Neuronal stem cell (in vitro differentiated cells): Measurements from ENCODE around the gene ERP27.

Experiments
- DNase-seq: peaks from one replicate; pipeline ENCODE4 v3.0.0-alpha.2; 2013; ENCODE audit warnings: low spot score
- H2AFZ ChIP-seq: one replicate; pipeline ENCODE4 v1.6.1; 2013; ENCODE audit warnings: mild to moderate bottlenecking, low read length, inconsistent platforms
- H2AK5ac ChIP-seq: 2 replicates; pipeline ENCODE4 v1.6.1; 2013; ENCODE audit warnings: low read depth, mild to moderate bottlenecking, inconsistent platforms, low read length, moderate library complexity, mixed read lengths
- H2BK120ac ChIP-seq: 2 replicates; pipeline ENCODE4 v1.6.1; 2013; ENCODE audit warnings: low read depth, mild to moderate bottlenecking, inconsistent platforms, low read length, moderate library complexity, mixed read lengths
- H2BK12ac ChIP-seq: one replicate; pipeline ENCODE4 v1.6.1; 2013; ENCODE audit warnings: low read length, inconsistent platforms
- H2BK15ac ChIP-seq: 2 replicates; pipeline ENCODE4 v1.6.1; 2013; ENCODE audit warnings: mild to moderate bottlenecking, low read length, inconsistent platforms, mixed read lengths
- H2BK5ac ChIP-seq: one replicate; pipeline ENCODE4 v1.6.1; 2013; ENCODE audit warnings: inconsistent platforms, mild to moderate bottlenecking, low read length, moderate library complexity
- H3K14ac ChIP-seq: one replicate; pipeline ENCODE4 v1.6.1; 2013; ENCODE audit warnings: low read length, inconsistent platforms
- H3K18ac ChIP-seq: 2 replicates; pipeline ENCODE4 v1.6.1; 2013; ENCODE audit warnings: low read length, inconsistent platforms
- H3K23ac ChIP-seq: 2 replicates; pipeline ENCODE4 v1.6.1; 2013; ENCODE audit warnings: low read depth, mild to moderate bottlenecking, mixed read lengths, low read length, inconsistent platforms; ENCODE audit not compliant: poor library complexity
- H3K27ac ChIP-seq: replicated peaks from 3 replicates; pipeline ENCODE4 v1.5.1; 2013; ENCODE audit warnings: low read length, inconsistent platforms
- H3K27me3 ChIP-seq, 3 experiments: 2 replicates each; pipeline ENCODE4 v1.6.1; 2013; ENCODE audit warnings: low read length in 3 of 3, mild to moderate bottlenecking in 2 of 3, inconsistent platforms in 1 of 3, low read depth in 1 of 3, mixed read lengths in 1 of 3, moderate library complexity in 1 of 3; ENCODE audit not compliant: control insufficient read depth in 3 of 3, insufficient read depth in 3 of 3
- H3K36me3 ChIP-seq, 2 donors: replicated peaks in 1 of 2; 2 replicates each; pipeline ENCODE4 v1.6.1; 2013; ENCODE audit warnings: low read length in 2 of 2; ENCODE audit not compliant: control insufficient read depth in 2 of 2, insufficient read depth in 2 of 2
- H3K4ac ChIP-seq: 2 replicates; pipeline ENCODE4 v1.6.1; 2013; ENCODE audit warnings: inconsistent platforms, mild to moderate bottlenecking, low read length, moderate library complexity
- H3K4me1 ChIP-seq, 2 donors: 1 replicate in 1 of 2; 2 replicates in 1 of 2; pipeline ENCODE4 v1.6.1; 2013; ENCODE audit warnings: low read length in 2 of 2, low read depth in 1 of 2; ENCODE audit not compliant: control insufficient read depth in 2 of 2, insufficient read depth in 1 of 2
- H3K4me2 ChIP-seq: one replicate; pipeline ENCODE4 v1.6.1; 2013; ENCODE audit warnings: mild to moderate bottlenecking, low read length, inconsistent platforms; ENCODE audit not compliant: insufficient read depth, poor library complexity, severe bottlenecking
- H3K4me3 ChIP-seq, 2 donors: 2 replicates each; pipeline ENCODE4 v1.5.1; 2013; ENCODE audit warnings: low read length in 2 of 2, mild to moderate bottlenecking in 2 of 2, inconsistent platforms in 1 of 2, moderate library complexity in 1 of 2
- H3K79me1 ChIP-seq: one replicate; pipeline ENCODE4 v1.6.1; 2013; ENCODE audit warnings: low read depth, mild to moderate bottlenecking, inconsistent platforms, low read length, moderate library complexity
- H3K9ac ChIP-seq: one replicate; pipeline ENCODE4 v1.6.1; 2013; ENCODE audit warnings: mild to moderate bottlenecking, low read depth, low read length, inconsistent platforms; ENCODE audit not compliant: poor library complexity
- H3K9me3 ChIP-seq, 2 donors: replicated peaks in 1 of 2; 2 replicates each; pipeline versions ENCODE3 to v1.6.1; 2013; ENCODE audit warnings: low read length in 2 of 2, mild to moderate bottlenecking in 2 of 2, inconsistent platforms in 1 of 2, low read depth in 1 of 2, mixed read lengths in 1 of 2, moderate library complexity in 1 of 2; ENCODE audit not compliant: control insufficient read depth in 2 of 2, insufficient read depth in 1 of 2
- H4K8ac ChIP-seq: one replicate; pipeline ENCODE4 v1.6.1; 2013; ENCODE audit warnings: low read depth, mild to moderate bottlenecking, inconsistent platforms, low read length, moderate library complexity
- H4K91ac ChIP-seq: one replicate; pipeline ENCODE4 v1.6.1; 2013; ENCODE audit warnings: low read length, low read depth, mild to moderate bottlenecking, inconsistent platforms; ENCODE audit not compliant: poor library complexity
- WGBS, 2 donors: extraction: QIAGEN DNeasy Blood & Tissue Kit; methylation state at CpG; one replicate each; pipeline ENCODE4 v1.1.7; 2013; ENCODE audit warnings: missing lambda C conversion rate in 2 of 2, mixed read lengths in 1 of 2; ENCODE audit not compliant: insufficient read length in 2 of 2, insufficient replicate concordance in 1 of 2; ENCODE audit errors: extremely low coverage in 2 of 2; 5-methylcytosine and 5-hydroxymethylcytosine counted together

The ERP27 gene

DNA sequence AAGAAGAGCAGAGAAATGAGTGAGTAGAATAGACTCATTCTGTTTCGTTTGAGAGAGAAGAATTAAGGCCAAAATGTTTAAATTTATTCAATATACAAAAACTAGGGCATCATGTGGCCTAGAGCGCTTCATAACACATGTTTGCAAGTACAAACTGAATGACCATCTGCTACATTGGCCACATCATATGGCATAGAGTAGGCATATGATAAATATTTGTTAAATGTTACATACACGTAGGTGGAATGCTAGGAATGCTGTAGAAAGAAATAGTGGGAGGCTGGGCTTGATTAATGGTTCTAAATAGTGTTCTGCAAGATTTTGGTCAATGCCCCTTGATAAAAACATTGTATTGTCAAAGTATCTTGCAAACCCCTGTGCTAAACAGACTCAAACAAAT is 63.5 kb downstream of the ERP27 start:
- Histone ChIP-seq H3K27ac (no peak overlapping the region), H3K14ac (no peak overlapping the region), H3K27me3 (no peaks in the 10 kb centered on the region), H3K23ac (no peak overlapping the region), H3K4me3 (no peak overlapping the region), H2BK120ac (no peak overlapping the region), H4K8ac (no peak overlapping the region), H2AFZ (no peak overlapping the region), H3K18ac (no peak overlapping the region), H3K9me3 (no peaks in the 10 kb centered on the region), H2BK15ac (no peak overlapping the region), H4K91ac (no peak overlapping the region), H3K79me1 (no peaks in the 10 kb centered on the region), H3K9ac (no peak overlapping the region), H2BK5ac (no peak overlapping the region), H2BK12ac (no peak overlapping the region), H3K36me3 (no peaks in the 10 kb centered on the region), H2AK5ac (no peak overlapping the region), H3K4me1 (no peaks in the 10 kb centered on the region), H3K4me2 (no peak overlapping the region), H3K4ac (no peak overlapping the region)
- no CpG with 5 or more reads among the region's 3 CpGs for WGBS, 2 donors
- DNase-seq, result no peak

GRCh38 chr12:14873440-14874185 is 64.7 kb downstream of the ERP27 start:
- Histone ChIP-seq H2BK15ac (no peak overlapping the region), H3K4me1 (no peaks in the 10 kb centered on the region), H3K9me3 (no peaks in the 10 kb centered on the region), H4K8ac (no peak overlapping the region), H2BK120ac (no peak overlapping the region), H3K27ac (no peak overlapping the region), H2AFZ (no peak overlapping the region), H3K9ac (no peak overlapping the region), H3K79me1 (no peaks in the 10 kb centered on the region), H3K36me3 (no peaks in the 10 kb centered on the region), H2AK5ac (no peak overlapping the region), H3K4me2 (no peak overlapping the region), H3K4ac (no peak overlapping the region), H3K4me3 (no peak overlapping the region), H2BK5ac (no peak overlapping the region), H3K23ac (no peak overlapping the region), H2BK12ac (no peak overlapping the region), H3K18ac (no peak overlapping the region), H4K91ac (no peak overlapping the region), H3K14ac (no peak overlapping the region), H3K27me3 (no peaks in the 10 kb centered on the region)
- WGBS, 2 donors, result no CpG with 5 or more reads among the region's 1 CpG
- DNase-seq, result no peak

DNA sequence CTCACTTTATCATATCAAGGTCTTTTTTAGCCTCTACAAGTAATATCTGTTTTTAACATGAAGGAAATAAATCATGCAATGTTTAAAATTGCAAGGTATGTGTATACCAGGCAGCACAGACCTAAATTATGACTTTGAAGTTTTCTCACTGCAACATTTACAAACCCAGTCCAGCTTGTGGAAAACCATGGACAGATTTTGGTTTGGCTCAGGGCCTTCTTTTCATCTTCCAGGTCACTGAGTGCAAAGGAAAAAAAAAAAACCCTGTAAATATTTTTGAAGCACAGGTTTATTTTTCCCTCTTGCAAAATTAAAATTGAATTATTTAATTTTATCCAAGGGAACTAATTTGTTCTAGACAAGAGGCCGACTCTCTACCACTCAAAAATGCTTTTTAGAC is 66.5 kb downstream of the ERP27 start:
- Histone ChIP-seq H3K36me3 (no peaks in the 10 kb centered on the region), H2BK15ac (no peak overlapping the region), H3K4me3 (no peak overlapping the region), H3K4ac (no peak overlapping the region), H3K79me1 (no peaks in the 10 kb centered on the region), H2BK120ac (no peak overlapping the region), H2AFZ (no peak overlapping the region), H4K8ac (no peak overlapping the region), H3K9ac (no peak overlapping the region), H3K4me2 (no peak overlapping the region), H3K27me3 (no peaks in the 10 kb centered on the region), H3K23ac (no peak overlapping the region), H2BK12ac (no peak overlapping the region), H3K14ac (no peak overlapping the region), H3K4me1 (no peaks in the 10 kb centered on the region), H2AK5ac (no peak overlapping the region), H4K91ac (no peak overlapping the region), H3K9me3 (no peaks in the 10 kb centered on the region), H3K18ac (no peak overlapping the region), H2BK5ac (no peak overlapping the region), H3K27ac (no peak overlapping the region)
- no peak for DNase-seq
- WGBS, 2 donors, result no CpG with 5 or more reads among the region's 1 CpG

DNA sequence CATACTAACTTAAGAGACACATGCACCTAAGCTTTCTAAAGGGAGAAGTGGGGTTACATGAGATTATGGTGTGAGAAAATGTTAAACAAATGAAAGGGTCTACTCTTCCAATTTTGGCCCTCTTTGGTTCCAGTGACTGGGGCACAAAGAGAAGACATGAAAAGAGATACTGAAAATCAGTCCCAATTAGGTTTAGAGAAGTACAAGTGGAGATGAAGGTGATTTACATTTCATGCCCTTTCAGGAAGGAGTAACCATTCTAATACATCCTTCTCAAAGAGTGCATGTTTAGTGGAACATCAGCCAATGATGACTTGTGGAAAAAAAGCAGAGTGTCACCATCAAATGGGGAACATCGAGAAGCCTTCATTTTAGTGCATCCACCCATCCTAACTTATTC is 67.1 kb downstream of the ERP27 start:
- H3K27ac ChIP-seq, result no peak overlapping the region
- no peak overlapping the region for H4K8ac ChIP-seq
- no peak overlapping the region for H3K18ac ChIP-seq
- H3K4me3 ChIP-seq, result no peak overlapping the region
- H3K4me1 ChIP-seq, result no peaks in the 10 kb centered on the region
- H2BK12ac ChIP-seq, result no peak overlapping the region
- no CpG with 5 or more reads among the region's 1 CpG for WGBS, 2 donors
- no peak overlapping the region for H2AK5ac ChIP-seq
- H3K4me2 ChIP-seq, result no peak overlapping the region
- no peak overlapping the region for H2BK5ac ChIP-seq
- no peak for DNase-seq
- no peak overlapping the region for H2BK120ac ChIP-seq
- no peaks in the 10 kb centered on the region for H3K79me1 ChIP-seq
- H3K9ac ChIP-seq, result no peak overlapping the region
- H3K36me3 ChIP-seq, result no peaks in the 10 kb centered on the region
- H3K4ac ChIP-seq, result no peak overlapping the region
- H3K9me3 ChIP-seq, result no peaks in the 10 kb centered on the region
- H3K27me3 ChIP-seq, result no peaks in the 10 kb centered on the region
- no peak overlapping the region for H3K14ac ChIP-seq
- no peak overlapping the region for H4K91ac ChIP-seq
- H2AFZ ChIP-seq, result no peak overlapping the region
- H2BK15ac ChIP-seq, result no peak overlapping the region
- H3K23ac ChIP-seq, result no peak overlapping the region
